SU-DHL-6 (cell line): ENCODE data around the gene GRB10.

Experiments used
- H2AFZ ChIP-seq: fragments of 200-600 bp; sonication (generic); 2 replicates; pipeline ENCODE4 v1.6.1; 2014; ENCODE audit warnings: low read depth, mild to moderate bottlenecking, moderate library complexity, mixed read lengths, antibody characterized with exemption, low read length; ENCODE audit not compliant: severe bottlenecking
- H3F3A ChIP-seq: fragments of 200-600 bp; shearing (Covaris generic); 2 replicates; pipeline ENCODE4 v1.6.0; 2016; ENCODE audit warnings: antibody characterized with exemption, mild to moderate bottlenecking; ENCODE audit not compliant: insufficient read depth
- H3K27ac ChIP-seq: fragments of 200-600 bp; sonication (generic); 2 replicates; pipeline ENCODE4 v1.5.1; 2016; ENCODE audit warnings: low read depth, mild to moderate bottlenecking, low read length, moderate library complexity, mixed read lengths
- H3K27me3 ChIP-seq: fragments of 200-600 bp; sonication (generic), shearing (Covaris generic); 2 replicates; pipeline ENCODE4 v1.6.0; 2014; ENCODE audit warnings: mild to moderate bottlenecking, low read length
- H3K36me3 ChIP-seq: fragments of 200-600 bp; sonication (generic); 2 replicates; pipeline ENCODE4 v1.6.1; 2014; ENCODE audit warnings: mild to moderate bottlenecking, low read length, mixed read lengths
- H3K4me2 ChIP-seq: fragments of 300-600, 200-600 bp; shearing (Covaris generic), sonication (generic); 2 replicates; pipeline ENCODE4 v1.6.0; 2014; ENCODE audit warnings: low read length, low read depth, mild to moderate bottlenecking; ENCODE audit not compliant: poor library complexity, severe bottlenecking
- H3K4me3 ChIP-seq: fragments of 200-600 bp; sonication (generic); 2 replicates; pipeline ENCODE4 v1.5.1; 2014; ENCODE audit warnings: antibody characterized with exemption, low read length, mild to moderate bottlenecking, mixed read lengths; ENCODE audit not compliant: insufficient read depth, poor library complexity, severe bottlenecking
- H3K79me2 ChIP-seq: fragments of 200-600 bp; sonication (generic); 2 replicates; pipeline ENCODE4 v1.6.1; 2014; ENCODE audit warnings: mild to moderate bottlenecking, low read length, moderate library complexity; ENCODE audit not compliant: insufficient read depth
- H3K9ac ChIP-seq: fragments of 200-600 bp; sonication (generic); 2 replicates; pipeline ENCODE4 v1.7.0; 2014; ENCODE audit warnings: mild to moderate bottlenecking, low read length
- H3K9me2 ChIP-seq: fragments of 200-600 bp; sonication (generic); replicated peaks from 2 replicates; pipeline ENCODE4 v1.6.1; 2014; ENCODE audit warnings: low read length; ENCODE audit not compliant: insufficient read depth
- H3K9me3 ChIP-seq: fragments of 200-600 bp; sonication (generic); 2 replicates; pipeline ENCODE4 v1.6.1; 2014; ENCODE audit warnings: low read length, mixed read lengths; ENCODE audit not compliant: insufficient read depth
- H4K20me1 ChIP-seq: fragments of 200-600 bp; sonication (generic); 2 replicates; pipeline ENCODE4 v1.6.1; 2014; ENCODE audit warnings: low read depth, mild to moderate bottlenecking, antibody characterized with exemption, low read length, moderate library complexity, mixed read lengths
- CTCF ChIP-seq: fragments of 200-600 bp; sonication (generic); IDR thresholded peaks from one replicate; pipeline ENCODE4 v1.5.1; 2017; ENCODE audit warnings: antibody characterized with exemption, mild to moderate bottlenecking, low read length, moderate library complexity; ENCODE audit not compliant: insufficient read depth, poor library complexity, severe bottlenecking
- EZH2phosphoT487 ChIP-seq: fragments of 200-600 bp; sonication (generic), shearing (Covaris generic); conservative IDR thresholded peaks from 2 replicates; pipeline ENCODE4 v1.6.1; 2018; ENCODE audit warnings: mild to moderate bottlenecking, antibody characterized with exemption, low read length, moderate library complexity, mixed read lengths

GRB10 gene

GRCh38 chr7:50768485-50769474 is 13.9 kb downstream of the GRB10 start:
- Histone ChIP-seq H3K9ac (no peak overlapping the region), H3K27me3 (no peaks in the 10 kb centered on the region), H2AFZ (no peak overlapping the region), H3K27ac (no peak overlapping the region), H3K9me2 (no peaks in the 10 kb centered on the region), H3K79me2 (no peaks in the 10 kb centered on the region), H3K9me3 (no peaks in the 10 kb centered on the region), H3K4me2 (no peak overlapping the region), H4K20me1 (no peaks in the 10 kb centered on the region), H3K36me3 (no peaks in the 10 kb centered on the region), H3F3A (no peaks in the 10 kb centered on the region), H3K4me3 (no peak overlapping the region)
- no peak for TF ChIP-seq EZH2phosphoT487

GRCh38 chr7:50766849-50767207 is 15.9 kb downstream of the GRB10 start:
- Histone ChIP-seq H3K9ac (no peak overlapping the region), H3F3A (no peaks in the 10 kb centered on the region), H3K27me3 (no peaks in the 10 kb centered on the region), H2AFZ (no peak overlapping the region), H3K9me2 (no peaks in the 10 kb centered on the region), H4K20me1 (no peaks in the 10 kb centered on the region), H3K4me3 (no peak overlapping the region), H3K79me2 (no peaks in the 10 kb centered on the region), H3K4me2 (no peak overlapping the region), H3K36me3 (no peaks in the 10 kb centered on the region), H3K27ac (no peak overlapping the region), H3K9me3 (no peaks in the 10 kb centered on the region)
- TF ChIP-seq EZH2phosphoT487 (no peak), CTCF (no peak)

GRCh38 chr7:50766106-50766848 is 16.4 kb downstream of the GRB10 start:
- Histone ChIP-seq H3K9me2 (no peaks in the 10 kb centered on the region), H3K79me2 (no peaks in the 10 kb centered on the region), H4K20me1 (no peaks in the 10 kb centered on the region)

More at GRCh38 chr7:50766106-50766848, 16.4 kb downstream of the GRB10 start:
- no peaks in the 10 kb centered on the region for H3K27me3 ChIP-seq
- no peak overlapping the region for H2AFZ ChIP-seq
- no peaks in the 10 kb centered on the region for H3K36me3 ChIP-seq
- no peaks in the 10 kb centered on the region for H3K9me3 ChIP-seq
- H3K9ac ChIP-seq: no peak overlapping the region
- H3K4me3 ChIP-seq: no peak overlapping the region
- TF ChIP-seq EZH2phosphoT487: no peak
- TF ChIP-seq CTCF: no peak
- no peak overlapping the region for H3K27ac ChIP-seq
- no peaks in the 10 kb centered on the region for H3F3A ChIP-seq
- no peak overlapping the region for H3K4me2 ChIP-seq
